T-helper 17 cell (primary cell): ENCODE results near the gene RAB18. TPM values are rescaled to one million over a fixed set of nuclear protein-coding genes. Genes with fewer than 3 reads are reported as not detected.
A peak's percentile ranks its signal among the peaks of the same experiment; 100 is the strongest.
"Not testable (repeated sequence)": the region's sequence is repeated elsewhere in the genome, so short reads cannot be mapped to it uniquely, and the experiment has no call there.

Source experiments
- ATAC-seq: fragments of 150-1000 bp; cut with Tn5 transposase; 2 replicates; pipeline ENCODE4 v1.10.0; 2021; ENCODE audit warnings: mild to moderate bottlenecking, moderate library complexity
- DNase-seq, 3 donors: peaks; one replicate each; pipeline versions ENCODE4 v3.0.0 to v3.0.0-alpha.2; 2020 to 2021
- H3K9me3 ChIP-seq: one replicate; pipeline ENCODE4 v1.7.0; 2013; ENCODE audit warnings: low read length, mild to moderate bottlenecking; ENCODE audit not compliant: control insufficient read depth, poor library complexity, severe bottlenecking
- H3K27ac Mint-ChIP-seq: one replicate; pipeline ENCODE4 v1.8.0; 2022; ENCODE audit warnings: mild to moderate bottlenecking, moderate library complexity, mixed read lengths
- H3K27me3 Mint-ChIP-seq: one replicate; pipeline ENCODE4 v1.8.0; 2022; ENCODE audit warnings: mixed read lengths
- H3K36me3 Mint-ChIP-seq: one replicate; pipeline ENCODE4 v1.8.0; 2022; ENCODE audit warnings: low read depth, mixed read lengths
- H3K4me1 Mint-ChIP-seq: one replicate; pipeline ENCODE4 v1.8.0; 2022; ENCODE audit warnings: mild to moderate bottlenecking, mixed read lengths
- H3K4me3 Mint-ChIP-seq: one replicate; pipeline ENCODE4 v1.8.0; 2022; ENCODE audit warnings: mild to moderate bottlenecking, moderate library complexity, mixed read lengths
- total RNA-seq, 4 donors: library from RNA in 2 of 4; stranded (reverse) in 2 of 4; gene quantifications; one replicate each; pipeline ENCODE4 v1.2.3 and lab custom pipeline; 2022 to 2026

RAB18 gene
- total RNA-seq, 2 donors from 2014 or later: 101 to 112 TPM

DNA sequence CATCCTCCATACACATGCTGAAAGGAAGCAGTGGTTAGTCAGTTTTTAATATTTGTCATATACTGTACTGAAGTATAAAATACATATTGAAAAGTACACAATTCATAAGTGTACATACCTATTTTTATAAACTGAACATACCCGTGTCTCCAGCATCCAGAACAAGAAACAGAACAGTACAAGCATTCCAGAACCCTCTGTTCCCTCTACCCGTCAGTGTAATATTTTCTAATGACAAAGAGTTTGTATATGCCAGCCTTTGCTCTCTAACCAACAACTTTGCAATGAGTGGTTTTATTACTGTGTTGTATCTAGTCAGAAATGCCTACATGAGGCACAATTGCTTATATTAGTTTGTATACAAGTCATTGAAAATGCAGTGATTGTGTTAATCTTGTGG is 18.7 kb upstream of the RAB18 start:
- Mint-ChIP-seq H3K36me3 (peaks cover 2% of the 10 kb centered on the region), H3K4me1 (peaks cover 5% of the 10 kb centered on the region), H3K4me3 (no peak overlapping the region), H3K27ac (no peak overlapping the region), H3K27me3 (peaks cover 21% of the 10 kb centered on the region)
- DNase-seq (no peak), ATAC-seq (no peak)
- no peaks in the 10 kb centered on the region for H3K9me3 ChIP-seq

DNA sequence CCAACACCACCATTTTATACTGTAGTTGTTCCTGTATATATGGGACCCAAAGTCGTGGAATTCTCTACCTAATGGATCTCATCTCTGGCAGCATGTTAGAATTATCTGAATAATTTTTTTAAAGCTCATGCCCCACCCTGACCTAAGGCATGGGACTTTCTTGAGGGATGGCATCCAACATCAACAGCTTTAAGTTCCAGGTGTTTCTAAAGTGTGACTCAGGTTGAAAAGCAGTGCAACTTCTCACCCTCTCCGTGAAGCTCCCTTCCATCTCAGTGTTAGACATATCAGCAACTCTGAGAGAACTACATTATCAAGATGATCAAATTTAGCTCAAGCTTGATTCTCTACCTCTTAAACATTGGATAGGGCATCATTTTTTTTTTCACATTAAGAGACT is 18.1 kb upstream of the RAB18 start:
- no peak overlapping the region for H3K27ac Mint-ChIP-seq
- H3K27me3 Mint-ChIP-seq: peaks cover 21% of the 10 kb centered on the region
- peaks cover 5% of the 10 kb centered on the region for H3K4me1 Mint-ChIP-seq
- no peak for ATAC-seq
- DNase-seq: no peak
- peaks cover 2% of the 10 kb centered on the region for H3K36me3 Mint-ChIP-seq
- H3K4me3 Mint-ChIP-seq: no peak overlapping the region
- no peaks in the 10 kb centered on the region for H3K9me3 ChIP-seq

DNA sequence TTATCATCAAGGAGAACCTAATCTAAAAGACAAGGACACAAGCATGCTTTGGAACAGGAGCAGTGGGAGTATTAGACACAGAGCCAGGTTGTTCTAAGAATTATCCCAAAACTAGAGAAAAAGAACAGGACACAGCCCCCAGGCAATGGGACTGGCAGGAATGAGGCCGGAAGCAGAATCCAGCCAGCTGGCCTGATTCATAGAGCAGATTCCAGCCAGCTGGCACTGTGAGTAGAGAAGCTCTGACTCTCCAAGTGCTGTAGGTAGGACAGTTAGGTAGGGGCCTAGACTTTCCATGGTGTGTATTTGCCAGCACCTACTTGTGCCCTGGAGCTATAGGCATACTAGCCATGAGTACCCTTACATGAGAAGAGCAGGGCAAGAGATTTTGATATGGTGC is 13.3 kb upstream of the RAB18 start:
- Mint-ChIP-seq H3K4me3 (no peak overlapping the region), H3K36me3 (peaks cover 5% of the 10 kb centered on the region), H3K4me1 (no peaks in the 10 kb centered on the region), H3K27me3 (peaks cover 18% of the 10 kb centered on the region), H3K27ac (no peak overlapping the region)
- no peak for ATAC-seq
- H3K9me3 ChIP-seq: no peaks in the 10 kb centered on the region
- no peak for DNase-seq

DNA sequence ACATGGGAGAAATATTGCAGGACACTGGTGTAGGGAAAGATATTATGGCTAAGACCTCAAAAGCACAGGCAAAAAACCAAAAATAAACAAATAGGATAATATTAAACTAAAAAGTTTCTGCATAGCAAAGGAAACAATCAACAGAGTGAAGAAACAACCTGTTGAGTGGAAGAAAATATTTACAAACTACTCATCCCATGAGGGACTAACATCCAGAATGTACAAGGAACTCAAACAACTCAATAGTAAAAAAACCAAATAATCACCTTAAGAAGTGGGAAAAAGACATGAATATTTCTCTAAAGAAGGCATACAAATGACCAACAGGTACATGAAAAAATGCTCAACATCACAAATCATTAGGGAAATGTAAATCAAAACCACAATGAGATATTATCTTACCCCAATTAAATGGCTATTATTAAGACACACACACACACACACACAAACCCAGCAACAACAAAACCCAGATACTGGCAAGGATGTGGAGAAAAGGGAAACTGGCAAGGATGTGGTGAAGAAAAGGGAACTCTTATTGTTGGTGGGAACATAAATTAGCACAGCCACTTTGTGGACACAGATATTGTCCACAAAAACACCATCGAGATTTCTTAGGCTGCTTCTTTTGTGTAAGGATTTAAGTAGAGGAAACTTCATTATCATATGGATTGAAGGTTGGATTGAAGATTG is 9.8 kb upstream of the RAB18 start:
- DNase-seq: no peak
- H3K4me3 Mint-ChIP-seq: no peak overlapping the region
- H3K27me3 Mint-ChIP-seq: peaks cover 7% of the 10 kb centered on the region
- no peaks in the 10 kb centered on the region for H3K9me3 ChIP-seq
- H3K27ac Mint-ChIP-seq: no peak overlapping the region
- peaks cover 5% of the 10 kb centered on the region for H3K36me3 Mint-ChIP-seq
- no peaks in the 10 kb centered on the region for H3K4me1 Mint-ChIP-seq
- no peak for ATAC-seq

DNA sequence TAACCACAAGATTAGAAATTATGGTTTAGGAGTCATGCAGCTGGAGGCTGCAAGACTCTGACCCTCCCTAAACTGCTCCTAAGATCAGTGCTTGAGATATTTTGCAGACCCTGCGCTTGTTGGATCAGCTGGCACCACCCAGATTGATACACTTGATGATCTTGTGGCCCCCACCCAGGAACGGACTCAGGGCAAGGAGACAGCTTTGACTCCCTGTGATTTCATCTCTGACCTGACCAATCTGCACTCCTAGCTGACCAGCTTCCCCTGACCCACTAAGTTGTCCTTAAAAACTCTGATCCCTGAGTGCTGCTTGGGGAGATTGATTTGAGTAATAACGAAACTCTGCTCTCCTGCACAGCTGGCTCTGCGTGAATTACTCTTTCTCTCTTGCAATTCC is 8.0 kb upstream of the RAB18 start:
- H3K9me3 ChIP-seq: no peaks in the 10 kb centered on the region
- no peaks in the 10 kb centered on the region for H3K4me1 Mint-ChIP-seq
- H3K27ac Mint-ChIP-seq: no peak overlapping the region
- H3K4me3 Mint-ChIP-seq: no peak overlapping the region
- DNase-seq (no peak), ATAC-seq (no peak)
- H3K27me3 Mint-ChIP-seq: peaks cover 7% of the 10 kb centered on the region
- H3K36me3 Mint-ChIP-seq: peaks cover 5% of the 10 kb centered on the region

DNA sequence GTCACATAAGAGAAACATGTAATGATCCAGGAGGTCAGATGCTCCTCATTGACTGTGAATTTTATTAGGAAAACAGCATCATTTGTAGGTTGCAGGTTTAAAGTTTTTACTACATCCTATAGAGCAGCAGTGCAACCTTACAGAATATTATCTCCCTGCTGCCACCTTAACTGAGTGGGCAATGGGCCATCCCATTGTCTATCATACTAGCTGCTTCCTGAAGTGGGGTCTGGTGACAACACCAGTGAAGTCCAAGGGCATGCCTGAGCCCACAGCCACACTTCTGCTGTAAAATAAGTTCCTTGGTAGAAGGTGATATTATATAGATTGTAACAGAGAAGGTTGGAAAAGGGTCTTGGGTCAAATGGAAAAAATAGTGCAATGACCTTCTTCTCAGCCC is 4.0 kb upstream of the RAB18 start:
- Mint-ChIP-seq H3K27me3 (no peaks in the 10 kb centered on the region), H3K36me3 (no peaks in the 10 kb centered on the region), H3K4me3 (no peak overlapping the region), H3K27ac (no peak overlapping the region), H3K4me1 (peaks cover 13% of the 10 kb centered on the region)
- no peaks in the 10 kb centered on the region for H3K9me3 ChIP-seq
- DNase-seq (no peak), ATAC-seq (no peak)

DNA sequence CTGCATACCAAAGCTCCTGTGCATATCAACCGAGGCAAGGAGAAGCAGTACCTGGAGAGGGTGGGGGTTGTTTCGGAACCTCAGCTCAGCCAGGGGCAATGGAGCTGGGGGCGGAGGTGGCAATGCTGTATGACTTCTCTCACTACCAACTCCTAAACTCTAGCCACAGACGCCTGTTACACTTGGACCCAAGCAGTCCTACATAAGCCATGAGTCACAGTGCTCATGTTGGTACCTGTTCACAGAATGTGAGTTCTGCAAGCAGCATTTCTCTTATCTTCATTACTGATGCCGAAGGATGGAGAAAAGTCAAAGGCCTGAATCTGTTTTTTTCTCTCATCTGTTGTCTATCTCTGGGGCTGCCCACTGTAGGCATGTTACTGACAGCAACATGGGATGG is 3.2 kb upstream of the RAB18 start:
- Mint-ChIP-seq H3K27me3 (no peaks in the 10 kb centered on the region), H3K27ac (no peak overlapping the region), H3K4me1 (peaks cover 17% of the 10 kb centered on the region), H3K4me3 (no peak overlapping the region), H3K36me3 (no peaks in the 10 kb centered on the region)
- DNase-seq: no peak
- ATAC-seq: no peak
- H3K9me3 ChIP-seq: no peaks in the 10 kb centered on the region

DNA sequence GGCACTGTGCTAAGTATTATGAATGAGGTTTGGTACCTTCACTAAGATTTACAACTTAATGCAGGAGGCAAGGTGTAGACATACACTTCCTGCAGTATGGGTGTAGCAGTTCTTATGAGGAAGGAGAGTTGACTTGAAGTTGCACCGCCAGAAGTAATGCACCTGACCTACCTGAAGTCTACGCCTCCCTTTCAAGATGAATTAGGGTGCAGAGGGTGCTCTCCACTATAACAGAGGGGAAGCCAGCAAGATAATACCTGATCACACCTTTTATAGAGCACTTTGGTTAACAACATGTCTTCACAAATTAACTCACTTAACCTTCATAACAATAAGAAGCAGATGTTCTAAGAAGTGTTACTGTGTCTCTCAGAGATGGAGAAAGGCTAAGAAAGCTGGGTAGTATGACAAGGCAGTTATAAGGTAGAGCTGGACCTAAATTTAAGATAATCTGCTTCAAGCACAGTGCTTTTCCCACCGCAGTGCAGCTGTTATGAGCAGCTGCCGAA is 552 bp upstream of the RAB18 start:
- DNase-seq (no peak), ATAC-seq (no peak)
- Mint-ChIP-seq H3K27ac (peak overlapping the region; percentile 97), H3K36me3 (no peaks in the 10 kb centered on the region), H3K4me1 (peaks cover 34% of the 10 kb centered on the region), H3K27me3 (no peaks in the 10 kb centered on the region), H3K4me3 (peak overlapping the region; percentile 98)
- H3K9me3 ChIP-seq: no peaks in the 10 kb centered on the region

DNA sequence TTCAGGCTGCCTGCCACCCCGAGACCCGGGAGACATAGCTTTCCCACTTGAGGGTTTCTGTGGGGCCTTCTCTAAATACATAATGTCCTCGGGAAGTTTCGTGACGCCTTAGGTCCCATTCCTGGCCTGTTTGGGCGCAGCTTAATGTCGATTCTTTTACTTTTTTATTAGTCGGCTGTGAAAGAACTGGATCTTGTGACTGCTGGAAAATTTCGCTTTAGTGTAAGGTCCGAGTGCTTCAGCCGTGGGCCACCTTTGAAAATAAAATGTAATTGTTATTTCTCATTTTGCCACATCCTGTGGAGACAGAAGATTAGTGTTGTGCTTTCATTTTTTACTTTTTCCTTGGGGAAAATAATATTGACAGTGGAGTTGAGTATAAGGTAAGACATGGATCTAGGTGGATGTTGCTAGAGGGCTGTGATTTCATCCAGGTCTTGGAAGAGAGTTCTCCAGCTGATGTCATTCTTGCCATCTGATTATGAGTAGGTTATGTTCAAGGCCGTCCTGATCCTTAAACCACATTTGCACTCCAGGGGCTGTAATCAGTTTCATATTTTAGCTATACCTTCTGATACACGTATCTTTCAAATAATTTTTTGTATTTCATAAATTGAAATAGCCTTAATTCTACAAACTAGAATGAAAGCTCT is 830 bp downstream of the RAB18 start:
- DNase-seq (no peak), ATAC-seq (no peak)
- Mint-ChIP-seq H3K4me1 (peaks cover 45% of the 10 kb centered on the region), H3K36me3 (peaks cover 5% of the 10 kb centered on the region), H3K4me3 (peak overlapping the region; percentile 98), H3K27ac (peak overlapping the region; percentile 97), H3K27me3 (no peaks in the 10 kb centered on the region)
- H3K9me3 ChIP-seq: no peaks in the 10 kb centered on the region

DNA sequence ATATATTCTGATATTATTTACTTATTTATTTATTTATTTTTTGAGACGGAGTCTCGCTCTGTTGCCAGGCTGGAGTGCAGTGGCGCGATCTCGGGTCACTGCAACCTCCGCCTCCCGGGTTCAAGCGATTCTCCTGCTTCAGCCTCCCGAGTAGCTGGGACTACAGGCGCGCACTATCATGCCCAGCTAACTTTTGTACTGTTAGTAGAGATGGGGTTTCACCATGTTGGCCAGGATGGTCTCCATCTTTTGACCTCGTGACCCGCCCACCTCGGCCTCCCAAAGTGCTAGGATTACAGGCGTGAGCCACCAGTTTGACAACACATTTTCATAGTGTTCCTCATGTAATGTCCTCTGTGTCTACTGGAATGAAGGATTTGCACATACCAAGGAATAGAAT is 1.4 kb downstream of the RAB18 start:
- not testable (repeated sequence) for H3K9me3 ChIP-seq, ATAC-seq, H3K27me3 Mint-ChIP-seq, DNase-seq
- peaks cover 10% of the 10 kb centered on the region for H3K36me3 Mint-ChIP-seq
- peaks cover 51% of the 10 kb centered on the region for H3K4me1 Mint-ChIP-seq
- peak overlapping the region; percentile 97 for H3K27ac Mint-ChIP-seq
- H3K4me3 Mint-ChIP-seq: peak overlapping the region; percentile 83

DNA sequence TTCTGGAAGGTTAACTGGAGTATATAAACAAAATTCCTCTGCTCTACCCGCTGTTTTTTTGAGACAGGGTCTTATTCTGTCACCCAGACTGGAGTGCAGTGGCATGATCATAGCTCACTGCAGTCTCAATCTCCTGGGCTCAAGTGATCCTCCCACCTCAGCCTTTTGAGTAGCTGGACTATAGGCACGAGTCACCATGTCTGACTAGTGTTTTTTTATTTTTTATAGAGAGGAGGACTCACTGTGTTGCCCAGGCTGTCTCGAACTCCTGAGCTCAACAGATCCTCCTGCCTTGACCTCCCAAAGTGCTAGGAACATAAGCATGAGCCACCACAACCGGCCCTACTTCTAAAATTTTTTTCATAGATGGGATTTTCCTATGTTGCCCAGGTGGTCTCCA is 2.2 kb downstream of the RAB18 start:
- Mint-ChIP-seq H3K27ac (peak overlapping the region; percentile 97), H3K4me1 (peaks cover 51% of the 10 kb centered on the region), H3K4me3 (peak overlapping the region; percentile 83), H3K27me3 (no peaks in the 10 kb centered on the region), H3K36me3 (peaks cover 10% of the 10 kb centered on the region)
- ATAC-seq (no peak), DNase-seq (no peak)
- H3K9me3 ChIP-seq: no peaks in the 10 kb centered on the region

DNA sequence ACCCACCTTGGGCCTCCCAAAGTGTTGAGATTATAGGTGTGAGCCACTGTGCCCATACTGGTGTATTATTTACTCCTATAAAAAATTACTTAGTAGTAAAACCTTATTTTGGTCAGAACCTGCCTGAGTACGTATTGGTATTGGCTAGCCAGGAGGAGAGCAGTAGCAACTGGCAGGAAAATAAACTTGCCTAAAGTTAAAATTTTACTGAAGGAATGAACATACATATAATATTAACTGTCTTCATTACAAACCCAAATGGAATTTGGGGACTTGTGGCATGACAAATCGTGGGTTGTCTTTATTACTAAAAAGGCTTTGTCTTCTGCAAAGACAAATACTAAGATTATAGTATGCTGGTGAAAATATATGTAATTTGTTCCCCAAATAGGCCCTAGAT is 8.4 kb downstream of the RAB18 start:
- no peaks in the 10 kb centered on the region for H3K27me3 Mint-ChIP-seq
- peaks cover 54% of the 10 kb centered on the region for H3K4me1 Mint-ChIP-seq
- H3K36me3 Mint-ChIP-seq: peaks cover 17% of the 10 kb centered on the region
- H3K9me3 ChIP-seq: no peaks in the 10 kb centered on the region
- no peak overlapping the region for H3K4me3 Mint-ChIP-seq
- ATAC-seq (no peak), DNase-seq (no peak)
- no peak overlapping the region for H3K27ac Mint-ChIP-seq

DNA sequence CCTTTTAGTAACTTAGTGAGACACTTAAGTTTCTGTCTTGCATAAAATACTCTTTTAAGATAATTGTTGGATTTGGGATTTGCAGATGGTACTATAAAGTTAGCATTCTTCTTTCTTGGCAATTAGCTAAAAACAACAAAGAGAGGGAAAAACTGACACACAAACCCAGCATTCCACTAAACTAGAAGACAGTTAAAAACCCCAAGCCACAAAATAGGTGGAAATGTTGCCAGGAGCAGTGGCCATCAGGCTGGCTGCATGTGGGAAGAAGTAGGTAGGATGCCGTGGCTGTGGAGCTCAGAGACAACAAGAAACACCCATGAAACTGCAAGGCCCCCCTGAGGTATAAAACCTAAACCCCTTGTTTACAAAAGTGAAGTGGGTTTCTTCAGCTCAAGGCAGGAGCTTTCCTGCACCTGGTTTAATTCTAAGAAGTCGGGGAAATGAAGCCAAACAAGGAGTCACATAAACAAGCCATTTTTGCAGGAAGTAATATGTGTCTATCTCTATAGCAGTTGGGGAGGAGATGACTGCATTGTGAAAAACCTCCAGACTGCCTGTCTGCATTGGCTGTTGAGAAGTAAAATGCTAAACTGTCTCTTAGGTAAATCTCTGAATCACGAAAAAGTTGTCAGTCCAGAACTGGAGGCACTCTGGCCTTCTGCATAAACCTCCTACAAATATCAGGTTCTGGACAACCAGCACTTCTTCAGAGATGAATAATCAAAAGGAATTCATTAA is 9.5 kb downstream of the RAB18 start:
- Mint-ChIP-seq H3K27me3 (no peaks in the 10 kb centered on the region), H3K4me1 (peaks cover 56% of the 10 kb centered on the region), H3K27ac (peak overlapping the region; percentile 91), H3K36me3 (peaks cover 17% of the 10 kb centered on the region), H3K4me3 (peak overlapping the region; percentile 47)
- ATAC-seq (peak; percentile 20), DNase-seq (no peak)
- no peaks in the 10 kb centered on the region for H3K9me3 ChIP-seq
